ENCODE data around the gene COL23A1.

GRCh38 chr5:178467568-178468195, 122.5 kb downstream of the COL23A1 start:
- TF ChIP-seq EZH2 (optimal IDR thresholded peaks at IDR 0.05; ENCODE audit: low read depth, low read length) (no peak), CTCF (IDR thresholded peaks at IDR 0.05; ENCODE audit: low read length) (no peak), EZH2phosphoT487 (IDR thresholded peaks at IDR 0.05; ENCODE audit: low read length) (no peak)

All from MM.1S (cell line).